HT-29 (cell line): ENCODE data around the gene DNAH7. TPM values are rescaled to one million over a fixed set of nuclear protein-coding genes. Genes with fewer than 3 reads are reported as not detected.

ENCODE experiments used
- DNase-seq: peaks from one replicate; pipeline ENCODE4 v3.0.0-alpha.2; 2015; ENCODE audit warnings: low spot score
- total RNA-seq: library from RNA; depleted of rRNA; stranded (reverse); fragments of >200 nt; shearing (Covaris generic); gene quantifications from 2 replicates; pipeline ENCODE4 v1.2.3, GENCODE V29; 2014

DNAH7 gene
- total RNA-seq, 1 experiment from 2014 or later, result 0.58 TPM

GRCh38 chr2:195864316-195864715, 204.3 kb downstream of the DNAH7 start:
- DNase-seq, result no peak

GRCh38 chr2:195863564-195863963, 205.1 kb downstream of the DNAH7 start:
- no peak for DNase-seq

DNA sequence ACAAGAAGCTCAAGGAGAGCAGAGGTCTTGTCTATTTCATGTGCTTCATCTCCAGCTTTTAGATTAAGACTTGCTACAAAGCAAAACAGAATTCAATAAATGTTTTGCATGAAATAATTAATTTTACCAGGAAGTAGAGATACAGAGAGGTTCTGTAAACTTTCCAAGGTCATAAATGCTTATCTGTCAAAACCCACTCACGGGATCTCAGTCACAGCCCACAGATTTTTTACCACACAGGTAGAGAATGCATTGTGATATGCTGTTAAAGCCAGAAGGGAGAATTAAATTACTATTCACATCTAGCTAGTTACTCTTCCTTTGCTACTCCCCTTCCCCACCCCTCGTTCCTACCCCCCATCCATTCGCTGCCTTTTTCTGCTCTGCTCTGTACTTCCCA, 205.5 kb downstream of the DNAH7 start:
- no peak for DNase-seq

- no peak for DNase-seq
These were observed 206.8 kb downstream of the DNAH7 start for GRCh38 chr2:195861821-195862220.

- DNase-seq, result no peak
These were observed 209.1 kb downstream of the DNAH7 start for GRCh38 chr2:195859513-195859912.

DNA sequence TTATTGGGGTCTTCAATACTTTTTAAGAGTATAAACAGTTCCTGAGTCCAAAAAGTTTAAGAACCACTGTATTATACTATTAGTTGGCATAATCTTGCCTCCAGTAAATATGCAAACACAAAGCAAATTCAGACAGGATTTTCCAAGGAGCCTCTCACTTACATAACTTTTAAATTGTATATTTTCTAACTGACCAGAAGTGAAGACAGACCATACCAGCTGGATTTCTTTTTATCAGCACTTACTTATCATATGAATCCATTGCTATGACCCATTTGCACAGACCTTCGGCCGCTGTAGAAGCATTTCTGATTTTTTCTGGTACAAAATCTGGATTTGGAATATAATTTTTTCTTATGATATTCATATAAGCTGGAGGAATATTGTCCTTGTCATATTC, 211.5 kb downstream of the DNAH7 start:
- no peak for DNase-seq

DNA sequence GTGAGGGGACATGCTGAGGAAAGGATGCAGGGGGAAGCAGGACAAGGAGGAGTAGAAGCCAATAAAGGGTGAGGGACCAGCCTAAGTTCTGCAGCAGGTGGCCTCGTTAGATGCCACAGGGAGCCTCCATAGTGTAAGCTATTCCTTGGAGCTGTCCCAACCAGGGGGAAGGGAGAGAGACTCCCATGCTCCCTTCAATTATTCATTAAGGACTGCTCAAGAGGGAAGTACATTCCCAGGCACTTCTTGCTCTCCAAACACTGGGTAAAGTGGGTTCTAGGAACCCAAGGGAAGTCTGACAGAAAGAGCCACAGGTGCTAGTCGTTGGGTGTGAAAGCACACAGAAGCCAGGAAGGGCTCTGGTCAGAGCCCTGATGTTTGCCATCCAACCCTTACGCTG, 217.9 kb downstream of the DNAH7 start:
- no peak for DNase-seq

- peak; percentile 42 for DNase-seq
These were observed 220.3 kb downstream of the DNAH7 start for GRCh38 chr2:195848119-195848899.

GRCh38 chr2:195842932-195843331, 225.7 kb downstream of the DNAH7 start:
- no peak for DNase-seq

DNA sequence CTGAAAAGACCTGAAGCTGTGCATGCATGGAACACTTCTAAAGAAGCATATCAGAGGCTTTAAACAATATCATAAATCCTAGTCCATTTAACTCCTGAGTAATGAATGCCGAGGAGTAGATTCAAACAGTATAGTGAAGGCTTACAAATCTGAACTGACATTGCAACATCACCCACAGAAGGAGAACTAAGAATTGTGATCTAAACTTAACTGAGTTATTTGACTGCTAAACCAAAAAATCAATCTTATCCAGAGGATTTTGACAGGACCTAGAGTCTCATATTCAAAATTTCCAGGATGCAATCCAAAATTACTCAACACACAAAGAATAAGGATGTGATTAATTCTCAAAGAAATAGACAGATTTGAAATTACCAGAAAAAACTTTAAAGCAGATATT, 230.6 kb downstream of the DNAH7 start:
- DNase-seq, result no peak

DNA sequence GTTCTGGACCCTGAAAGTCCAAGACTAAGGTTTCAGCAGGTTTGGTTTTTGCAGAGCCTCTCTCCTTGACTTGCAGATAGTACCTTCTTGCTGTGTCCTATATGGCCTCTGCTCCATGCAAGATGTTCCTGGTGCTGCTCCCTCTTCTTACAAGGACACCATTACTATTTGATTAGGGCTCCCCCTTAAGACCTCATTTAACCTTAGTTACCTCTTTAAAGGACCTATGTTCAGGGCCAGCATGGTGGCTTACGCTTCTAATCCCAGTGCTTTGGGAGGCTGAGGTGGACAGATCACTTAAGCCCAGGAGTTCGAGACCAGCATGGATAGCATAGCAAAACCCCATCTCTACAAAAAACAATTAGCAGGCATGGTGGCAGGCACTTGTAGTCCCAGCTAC, 232.6 kb downstream of the DNAH7 start:
- no peak for DNase-seq

DNA sequence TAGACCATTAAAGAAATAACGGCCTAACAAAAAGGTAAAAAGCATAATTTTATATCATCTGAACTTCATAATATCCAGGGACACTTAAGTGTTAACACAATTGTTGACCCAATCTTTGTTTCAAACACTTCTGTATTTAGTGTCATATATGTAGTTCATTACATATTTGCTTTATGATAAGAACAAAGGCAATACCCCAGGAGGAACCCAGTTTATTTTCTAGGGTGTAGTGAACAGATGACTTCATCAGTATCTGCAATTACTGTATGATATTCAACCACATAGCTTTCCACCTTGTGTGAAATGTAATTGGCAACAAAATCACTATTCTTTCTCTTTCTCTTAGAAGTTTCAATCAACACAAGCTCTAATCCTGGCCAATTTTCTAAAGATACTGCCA, 233.8 kb downstream of the DNAH7 start:
- no peak for DNase-seq

GRCh38 chr2:195830968-195831950, 237.4 kb downstream of the DNAH7 start:
- DNase-seq, result no peak

DNA sequence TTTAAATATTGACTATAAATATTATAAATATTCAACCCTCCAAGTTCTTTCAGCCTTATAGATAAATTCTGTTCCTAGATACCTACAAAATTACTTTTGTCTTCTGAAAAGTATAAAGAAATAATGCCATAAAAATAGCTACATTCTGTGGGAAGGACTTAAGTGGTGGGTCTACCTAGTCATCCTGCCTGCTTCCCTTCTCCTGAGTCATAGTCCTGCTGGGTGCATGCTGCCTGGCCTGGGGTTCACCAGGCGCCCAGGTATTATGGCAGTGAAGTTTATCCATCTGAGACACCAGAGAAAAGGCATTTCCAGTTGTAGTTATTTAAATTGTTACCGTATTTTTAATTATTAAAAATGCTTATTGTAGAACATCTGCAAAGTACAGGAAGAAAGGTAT, 244.2 kb downstream of the DNAH7 start:
- no peak for DNase-seq

GRCh38 chr2:195823206-195823605, 245.4 kb downstream of the DNAH7 start:
- no peak for DNase-seq

DNA sequence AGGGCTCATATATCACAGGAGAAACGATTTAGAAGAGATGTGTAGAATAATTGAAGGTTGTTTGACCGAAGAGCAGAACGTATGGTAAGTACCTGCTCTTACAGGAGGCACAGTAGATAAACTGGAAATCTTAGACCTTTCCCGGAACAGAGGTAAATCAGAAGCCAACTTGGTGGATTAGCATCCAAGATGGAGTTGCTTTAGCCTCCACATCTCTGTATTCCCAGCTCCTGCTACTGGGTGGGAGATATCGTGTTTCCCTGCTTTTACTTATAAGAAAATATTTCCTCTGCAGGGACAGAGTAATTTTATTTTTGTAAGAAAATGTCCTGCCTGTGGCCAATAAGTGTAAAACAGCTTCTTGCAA, 247.1 kb downstream of the DNAH7 start:
- no peak for DNase-seq

DNA sequence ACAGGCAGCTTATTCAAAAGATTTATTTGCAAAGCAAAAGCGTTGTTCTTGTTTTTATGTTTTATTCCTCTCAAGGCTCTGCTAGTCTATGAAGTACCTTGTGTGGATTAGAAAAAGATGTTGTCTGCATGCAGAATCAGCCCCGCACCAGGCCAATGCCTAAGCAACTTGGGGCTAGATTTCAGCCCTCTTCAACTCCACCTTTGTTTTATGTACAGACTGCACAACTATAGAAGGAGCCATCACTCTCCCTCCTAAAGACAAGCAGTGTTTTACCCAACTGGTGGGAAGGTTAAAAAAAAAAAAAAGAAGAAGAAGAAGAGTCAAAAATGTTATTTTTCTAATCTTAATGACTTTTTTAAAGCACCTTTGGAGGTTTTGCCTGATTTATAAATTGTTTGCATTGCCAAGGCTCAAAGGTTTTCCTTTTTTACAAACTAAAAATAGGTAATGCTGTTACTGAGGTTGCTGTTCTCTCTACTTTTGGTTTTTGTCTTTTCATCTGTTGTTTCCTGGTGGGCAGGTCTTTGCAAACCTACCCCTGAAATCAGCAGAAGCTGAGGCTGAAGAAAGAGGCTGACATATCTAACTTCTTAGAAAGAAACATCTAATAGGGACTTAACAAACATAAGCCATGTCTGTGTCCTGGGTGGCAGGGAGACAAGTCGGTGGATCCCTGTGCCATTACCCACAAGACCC, 247.6 kb downstream of the DNAH7 start:
- DNase-seq, result no peak

DNA sequence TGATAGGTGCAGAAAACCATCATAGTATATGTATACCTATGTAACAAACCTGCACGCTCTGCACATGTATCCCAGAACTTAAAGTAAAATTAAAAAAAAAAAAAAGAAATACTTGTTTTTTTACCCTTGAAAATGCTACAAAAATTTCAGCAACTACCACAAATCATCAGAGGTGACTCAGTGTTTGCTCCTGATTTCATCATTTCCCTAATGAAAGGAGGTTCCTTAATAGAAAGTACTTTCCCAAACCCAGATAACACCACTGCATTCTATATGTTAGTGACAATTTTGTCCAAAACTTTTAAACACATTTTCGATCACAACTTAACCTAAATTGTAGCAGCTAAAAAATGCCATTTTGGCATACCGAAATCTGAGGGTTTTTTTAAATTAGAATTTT, 248.3 kb downstream of the DNAH7 start:
- no peak for DNase-seq

- no peak for DNase-seq
These were observed 249.4 kb downstream of the DNAH7 start for GRCh38 chr2:195819276-195819675.

GRCh38 chr2:195818526-195818925, 250.1 kb downstream of the DNAH7 start:
- DNase-seq, result peak; percentile 3

DNA sequence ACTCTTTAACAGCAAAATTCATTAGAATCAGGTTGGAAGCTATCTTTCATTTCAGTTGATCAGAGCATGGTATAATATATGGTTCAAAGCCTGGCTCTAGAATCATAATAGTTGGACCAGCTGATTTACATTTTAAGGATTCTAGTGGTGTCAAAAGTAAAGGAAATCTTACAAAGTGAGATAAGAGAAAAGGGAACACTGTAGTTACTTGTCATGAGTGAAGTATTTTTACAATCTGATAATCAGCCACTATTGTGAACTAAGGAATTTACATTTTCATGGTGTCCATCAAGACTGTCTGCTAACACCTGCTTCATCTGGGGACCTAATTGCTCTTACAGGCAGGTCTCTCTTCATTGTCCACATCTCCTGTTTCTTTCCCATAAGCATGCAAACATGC, 250.5 kb downstream of the DNAH7 start:
- no peak for DNase-seq

DNA sequence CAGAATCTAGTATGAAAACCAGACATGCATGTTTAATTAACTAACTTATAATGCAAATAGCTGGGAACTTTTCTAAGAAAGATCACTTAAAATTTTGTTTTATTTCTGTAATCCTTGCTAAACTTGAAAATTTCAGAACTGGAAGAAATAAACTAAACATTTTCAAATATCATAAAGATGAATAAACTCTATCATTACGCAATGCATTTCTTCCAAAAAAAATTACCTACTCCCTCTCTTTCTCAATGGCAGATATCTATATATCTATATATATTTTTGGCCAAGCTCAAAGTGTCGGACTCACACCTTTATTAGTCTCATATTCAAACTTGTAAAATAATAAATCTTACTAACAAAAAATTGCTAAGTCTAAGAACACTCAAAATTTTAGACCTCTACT, 253.6 kb downstream of the DNAH7 start:
- DNase-seq, result no peak
